B cell (primary cell): Measurements from ENCODE around the gene CRYBG2. TPM values are rescaled to one million over a fixed set of nuclear protein-coding genes. Genes with fewer than 3 reads are reported as not detected.

Experiments used
- ATAC-seq: fragments of 200-7000 bp; cut with Tn5 transposase; one replicate; pipeline ENCODE4 v1.10.0; 2021; ENCODE audit warnings: low read depth, mild to moderate bottlenecking, moderate number of reproducible peaks, moderate library complexity
- CTCF ChIA-PET: fragments of 350-600 bp; sonication (Branson Sonifier 250); formaldehyde crosslinking; loops from one replicate; lab custom pipeline; 2021; ENCODE audit warnings: antibody characterized with exemption, inconsistent platforms; lab: Charles Lee
- POLR2A ChIA-PET: fragments of 350-600 bp; sonication (Branson Sonifier 250); formaldehyde crosslinking; loops from one replicate; lab custom pipeline; 2021; ENCODE audit warnings: antibody characterized with exemption; lab: Charles Lee
- DNase-seq: peaks from one replicate; pipeline ENCODE4 v3.0.0; 2013
- H2AFZ ChIP-seq: 2 replicates; pipeline ENCODE4 v1.6.1; 2012; ENCODE audit warnings: mild to moderate bottlenecking, low read depth, low read length; ENCODE audit not compliant: insufficient read depth, poor library complexity, severe bottlenecking
- H3K27ac ChIP-seq, 2 donors: 1 replicate in 1 of 2; 2 replicates in 1 of 2; pipeline ENCODE4 v1.5.1; 2012 to 2013; ENCODE audit warnings: low read length in 2 of 2, mild to moderate bottlenecking in 2 of 2, moderate library complexity in 1 of 2
- H3K27me3 ChIP-seq, 4 experiments: fragments of 200-600 bp in 1 of 4; sonication (generic) in 1 of 4; replicated peaks in 1 of 4; 1 replicate in 2 of 4; 2 replicates in 2 of 4; pipeline versions ENCODE4 v1.6.1 to v1.7.0; 2013 to 2016; ENCODE audit warnings: low read length in 3 of 4, mild to moderate bottlenecking in 2 of 4, mixed read lengths in 1 of 4, moderate library complexity in 1 of 4; ENCODE audit not compliant: insufficient read depth in 4 of 4, control insufficient read depth in 3 of 4; ENCODE audit errors: control extremely low read depth in 1 of 4
- H3K36me3 ChIP-seq, 2 experiments: replicated peaks in 1 of 2; 1 replicate in 1 of 2; 2 replicates in 1 of 2; pipeline versions ENCODE4 v1.6.1 to v1.7.1; 2013; ENCODE audit warnings: low read length in 1 of 2; ENCODE audit not compliant: insufficient read depth in 2 of 2, control insufficient read depth in 1 of 2; ENCODE audit errors: control extremely low read depth in 1 of 2, extremely low read depth in 1 of 2
- H3K4me1 ChIP-seq, 2 donors: fragments of 200-600 bp in 1 of 2; sonication (generic) in 1 of 2; 1 replicate in 1 of 2; 2 replicates in 1 of 2; pipeline versions ENCODE4 v1.5.1 to v1.6.1; 2013 to 2017; ENCODE audit warnings: low read length in 2 of 2; ENCODE audit not compliant: control insufficient read depth in 2 of 2, insufficient read depth in 2 of 2
- H3K4me2 ChIP-seq: replicated peaks from 2 replicates; pipeline ENCODE3; 2012; ENCODE audit warnings: mild to moderate bottlenecking, low read depth, low read length; ENCODE audit not compliant: poor library complexity, severe bottlenecking
- H3K4me3 ChIP-seq, 5 experiments: fragments of 200-600 bp in 1 of 5; sonication (generic) in 1 of 5; 1 replicate in 3 of 5; 2 replicates in 2 of 5; pipeline versions ENCODE4 v1.5.1 to v1.7.0; 2011 to 2016; ENCODE audit warnings: low read length in 4 of 5, mild to moderate bottlenecking in 4 of 5, low read depth in 2 of 5, control low read depth in 1 of 5, moderate library complexity in 1 of 5; ENCODE audit not compliant: insufficient read depth in 1 of 5; ENCODE audit errors: control extremely low read depth in 1 of 5, extremely low read depth in 1 of 5
- H3K79me2 ChIP-seq: fragments of 200-600 bp; sonication (generic); one replicate; pipeline ENCODE4 v1.6.0; 2016; ENCODE audit warnings: low read length; ENCODE audit not compliant: control insufficient read depth, insufficient read depth
- H3K9ac ChIP-seq: fragments of 200-600 bp; sonication (generic); 2 replicates; pipeline ENCODE4 v1.6.1; 2017; ENCODE audit warnings: mild to moderate bottlenecking, low read length, moderate library complexity
- H3K9me3 ChIP-seq, 3 donors: one replicate each; pipeline versions ENCODE4 v1.6.1 to v1.7.1; 2013; ENCODE audit warnings: low read length in 2 of 3; ENCODE audit not compliant: control insufficient read depth in 2 of 3, insufficient read depth in 1 of 3; ENCODE audit errors: control extremely low read depth in 1 of 3
- H4K20me1 ChIP-seq: 2 replicates; pipeline ENCODE4 v1.6.0; 2012; ENCODE audit warnings: mild to moderate bottlenecking, low read length; ENCODE audit not compliant: insufficient read depth, control insufficient read depth, poor library complexity, severe bottlenecking
- H3K27ac Mint-ChIP-seq: one replicate; pipeline ENCODE4 v1.8.0; 2021; ENCODE audit warnings: mixed read lengths
- H3K27me3 Mint-ChIP-seq: one replicate; pipeline ENCODE4 v1.8.0; 2021; ENCODE audit warnings: mixed read lengths
- H3K4me1 Mint-ChIP-seq: one replicate; pipeline ENCODE4 v1.8.0; 2021; ENCODE audit warnings: mixed read lengths
- H3K4me3 Mint-ChIP-seq: one replicate; pipeline ENCODE4 v1.8.0; 2021; ENCODE audit warnings: mixed read lengths
- H3K9me3 Mint-ChIP-seq: one replicate; pipeline ENCODE4 v1.8.0; 2022; ENCODE audit warnings: mixed read lengths; ENCODE audit not compliant: insufficient read depth
- CTCF ChIP-seq: fragments of 200-600 bp; IDR thresholded peaks from one replicate; pipeline ENCODE4 v1.8.0; 2022; ENCODE audit warnings: antibody characterized with exemption, mild to moderate bottlenecking
- EZH2 ChIP-seq: IDR thresholded peaks from 2 replicates; pipeline ENCODE4 v1.6.1; 2012; ENCODE audit warnings: borderline replicate concordance, low read depth, mild to moderate bottlenecking, moderate library complexity, low read length; ENCODE audit not compliant: insufficient read depth, poor library complexity, severe bottlenecking
- WGBS: methylation state at CpG from one replicate; pipeline ENCODE4 v1.1.5; 2013; ENCODE audit warnings: missing lambda C conversion rate; ENCODE audit not compliant: insufficient coverage; 5-methylcytosine and 5-hydroxymethylcytosine counted together
- intact Hi-C: fragments of 100-400 bp; cut with micrococcal nuclease; formaldehyde crosslinking; loops from one replicate; pipeline ENCODE4 v1.10.0; 2022
- polyA plus RNA-seq: library from polyadenylated mRNA; depleted of rRNA; stranded (reverse); fragments of >200 nt; gene quantifications from 2 replicates; pipeline ENCODE4 v1.2.3, GENCODE V29; 2012
- total RNA-seq, 2 donors: library from RNA; stranded (reverse); fragments of 120-200 nt in 1 of 2; gene quantifications; 1 replicate in 1 of 2; 2 replicates in 1 of 2; pipeline versions ENCODE4 v1.2.3 to v1.2.4, GENCODE V29; 2013 to 2022

Gene CRYBG2
- total and polyA plus RNA-seq, 2 donors (not counting 1 experiment from before 2014, with no cell fraction given): 3.3 to 5.3 TPM

DNA sequence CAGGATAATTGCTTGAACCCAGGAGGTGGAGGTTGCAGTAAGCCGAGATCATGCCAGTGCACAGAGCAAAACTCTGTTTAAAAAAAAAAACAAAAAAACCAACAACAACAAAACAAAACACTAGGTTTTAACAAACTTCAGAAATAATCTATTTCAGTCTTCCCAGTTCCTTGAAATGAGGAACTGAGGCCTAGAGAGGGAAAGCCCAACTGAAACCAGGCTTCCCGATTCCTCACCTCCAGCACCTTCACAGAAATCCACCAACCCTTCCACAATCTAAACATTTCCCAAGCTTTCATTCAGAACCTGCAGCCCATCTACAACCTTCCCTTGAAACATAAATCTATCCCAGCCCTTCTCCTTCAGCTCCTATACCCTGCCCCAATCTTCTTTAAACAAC is 36.8 kb downstream of the CRYBG2 start:
- H3K9ac ChIP-seq: peak overlapping the region; percentile 85
- H3K4me1 ChIP-seq: peaks cover 75 to 78% of the 10 kb centered on the region in 2 donors
- H3K4me3 ChIP-seq: peak overlapping the region; percentile 75 to 95 (median 93)
- CTCF ChIA-PET: interaction anchor here (0.8 to 30.0 kb wide), 6 partner anchors 9 to 147 kb away, joined by 3 to 1400 read pairs (median 10); partner anchors contain the start of genes CEP85, SH3BGRL3 and ZNF593
- no peaks in the 10 kb centered on the region for H3K27me3 Mint-ChIP-seq
- peaks cover 41% of the 10 kb centered on the region for H4K20me1 ChIP-seq
- no peaks in the 10 kb centered on the region for H3K27me3 ChIP-seq
- peaks cover 78% of the 10 kb centered on the region for H3K79me2 ChIP-seq
- POLR2A ChIA-PET: interaction anchor here (0.7 to 15.2 kb wide), 5 partner anchors 10 to 413 kb away, joined by 3 to 1239 read pairs (median 21); partner anchors contain the start of genes SH3BGRL3 and UBXN11
- peaks cover 74% of the 10 kb centered on the region for H3K4me1 Mint-ChIP-seq
- peak overlapping the region; percentile 67 to 86 for H3K27ac ChIP-seq
- no peaks in the 10 kb centered on the region for H3K9me3 ChIP-seq
- TF ChIP-seq EZH2 (no peak), CTCF (no peak)
- H3K36me3 ChIP-seq: peaks cover 0 to 33% of the 10 kb centered on the region in 2 experiments
- DNase-seq (peak; percentile 58), ATAC-seq (no peak)
- peak overlapping the region; percentile 97 for H3K27ac Mint-ChIP-seq
- intact Hi-C loops: loop anchor here (1.0 to 10.0 kb wide), 4 partner anchors 11 to 155 kb away; partner anchors contain the start of genes DHDDS, HMGN2 and UBXN11
- no peak overlapping the region for H2AFZ ChIP-seq
- peak overlapping the region; percentile 89 for H3K4me3 Mint-ChIP-seq
- 0% methylated on average over 1 of the region's 2 CpGs for WGBS
- H3K9me3 Mint-ChIP-seq: no peaks in the 10 kb centered on the region
- peak overlapping the region; percentile 73 for H3K4me2 ChIP-seq
